ENCODE measurements around the gene TBXAS1. TPM values are rescaled to one million over a fixed set of nuclear protein-coding genes. Genes with fewer than 3 reads are reported as not detected.

TBXAS1 gene
- total and polyA plus RNA-seq, 2 donors (not counting 3 experiments of a cell fraction or from before 2014, with no cell fraction given), result 2.1 to 4.3 TPM

- POLR2A ChIA-PET, result no interaction called here
- no peaks in the 10 kb centered on the region for H3K79me2 ChIP-seq (ENCODE audit: control insufficient read depth, insufficient read depth, low read length)
- dilution Hi-C loops (cut with MboI; ENCODE audit: extremely low pct_ligation_motif_present, low sequenced_read_pairs), result no loop called here
- no peak overlapping the region for H2AFZ ChIP-seq (ENCODE audit: low read depth, low read length)
- H3K27me3 ChIP-seq (ENCODE audit: control insufficient read depth in 2 of 2, insufficient read depth in 2 of 2, low read length in 2 of 2), result no peaks in the 10 kb centered on the region
- CTCF ChIA-PET, result no interaction called here
- H3K27ac ChIP-seq (ENCODE audit: insufficient read depth, low read depth, low read length), result no peak overlapping the region
- no peak overlapping the region for H3K4me2 ChIP-seq (ENCODE audit: insufficient read depth, low read length)
- BruUV-seq (replicated peaks), result no TSS peak
- no peaks in the 10 kb centered on the region for H3K4me1 ChIP-seq (ENCODE audit: control insufficient read depth, extremely low read depth, insufficient read depth, low read length)
- no peaks in the 10 kb centered on the region for H4K20me1 ChIP-seq (replicated peaks; ENCODE audit: control insufficient read depth, extremely low read depth, insufficient read depth, low read length)
- no peaks in the 10 kb centered on the region for H3K36me3 ChIP-seq (ENCODE audit: control insufficient read depth in 2 of 2, extremely low read depth in 1 of 2, insufficient read depth in 2 of 2, low read length in 2 of 2)
- no peak overlapping the region for H3K9ac ChIP-seq (replicated peaks; ENCODE audit: extremely low read depth, insufficient read depth, low read length)
- DNase-seq (ENCODE audit: low read depth, low spot score) (no peak), FAIRE-seq (no peak)
- no peaks in the 10 kb centered on the region for H3K9me3 ChIP-seq (replicated peaks; ENCODE audit: control insufficient read depth, insufficient read depth, low read length)
- TF ChIP-seq GATA2 (IDR thresholded peaks at IDR 0.05; ENCODE audit: insufficient read depth, insufficient read length, low read depth, low read length) (no peak), MAX (IDR thresholded peaks at IDR 0.05; ENCODE audit: insufficient read depth, insufficient read length) (no peak), FOS (IDR thresholded peaks at IDR 0.05; ENCODE audit: borderline replicate concordance, insufficient read depth, low read length) (no peak), MYC (IDR thresholded peaks at IDR 0.05; ENCODE audit: low read depth, low read length) (no peak), CTCF (IDR thresholded peaks at IDR 0.05; ENCODE audit: extremely low read depth in 1 of 2, insufficient read depth in 1 of 2, low read depth in 1 of 2, low read length in 2 of 2) (no peak), EZH2 (IDR thresholded peaks at IDR 0.05; ENCODE audit: borderline replicate concordance, low read depth, low read length, severe bottlenecking) (no peak), POLR2A (IDR thresholded peaks at IDR 0.05; ENCODE audit: low read depth, low read length) (no peak), POLR2AphosphoS5 (IDR thresholded peaks at IDR 0.05; ENCODE audit: insufficient read depth, low read depth, low read length) (no peak), JUN (IDR thresholded peaks at IDR 0.05; ENCODE audit: borderline replicate concordance, insufficient read depth, insufficient read length, low read depth) (no peak)
- intact Hi-C loops (cut with micrococcal nuclease), result no loop called here
- H3K4me3 ChIP-seq (replicated peaks in 1 of 3; ENCODE audit: insufficient read depth in 1 of 3, low read depth in 1 of 3, low read length in 3 of 3), result no peak overlapping the region
- no peaks in the 10 kb centered on the region for H3K9me1 ChIP-seq (replicated peaks; ENCODE audit: control insufficient read depth, extremely low read depth, insufficient read depth, low read length)
These were observed 21.8 kb downstream of the TBXAS1 start for GRCh38 chr7:139850906-139851305.
